Measurements from ENCODE around the gene IFNA17. TPM values are rescaled to one million over a fixed set of nuclear protein-coding genes. Genes with fewer than 3 reads are reported as not detected.

The IFNA17 gene
- total RNA-seq, result not detected

GRCh38 chr9:21228122-21228521, at the start of gene IFNA17:
Gene IFNA17, minus strand, starts transcription at chr9:21228222. Its CDS starts 49 bp downstream, at chr9:21228173.
- no peaks in the 10 kb centered on the region for H3K27me3 ChIP-seq (ENCODE audit: control insufficient read depth in 3 of 3, insufficient read depth in 3 of 3, low read length in 3 of 3)
- no peak within 1 kb of the TSS for H3K4me3 ChIP-seq (ENCODE audit: low read length in 3 of 3)
- no peaks in the 10 kb centered on the region for H3K36me3 ChIP-seq (ENCODE audit: control insufficient read depth in 3 of 3, insufficient read depth in 3 of 3, low read length in 3 of 3)
- no peak within 1 kb of the TSS for H3K9ac ChIP-seq (ENCODE audit: low read depth in 1 of 3, low read length in 3 of 3)
- H3K9me3 ChIP-seq (ENCODE audit: control insufficient read depth in 3 of 3, low read length in 3 of 3), result no peaks in the 10 kb centered on the region
- no peak within 1 kb of the TSS for H3K27ac ChIP-seq (ENCODE audit: low read depth, low read length)
- no peaks in the 10 kb centered on the region for H3K4me1 ChIP-seq (ENCODE audit: control insufficient read depth in 3 of 3, insufficient read depth in 3 of 3, low read length in 3 of 3)

GRCh38 chr9:21268347-21268657, 40.3 kb upstream of the IFNA17 start:
- Histone ChIP-seq H3K27me3 (ENCODE audit: control insufficient read depth in 3 of 3, insufficient read depth in 3 of 3, low read length in 3 of 3) (no peaks in the 10 kb centered on the region), H3K9ac (ENCODE audit: low read depth in 1 of 3, low read length in 3 of 3) (no peak overlapping the region), H3K36me3 (ENCODE audit: control insufficient read depth in 3 of 3, insufficient read depth in 3 of 3, low read length in 3 of 3) (no peaks in the 10 kb centered on the region), H3K4me3 (ENCODE audit: low read length in 3 of 3) (no peak overlapping the region), H3K4me1 (ENCODE audit: control insufficient read depth in 3 of 3, insufficient read depth in 3 of 3, low read length in 3 of 3) (no peaks in the 10 kb centered on the region), H3K27ac (ENCODE audit: low read depth, low read length) (no peak overlapping the region), H3K9me3 (ENCODE audit: control insufficient read depth in 3 of 3, low read length in 3 of 3) (no peaks in the 10 kb centered on the region)

DNA sequence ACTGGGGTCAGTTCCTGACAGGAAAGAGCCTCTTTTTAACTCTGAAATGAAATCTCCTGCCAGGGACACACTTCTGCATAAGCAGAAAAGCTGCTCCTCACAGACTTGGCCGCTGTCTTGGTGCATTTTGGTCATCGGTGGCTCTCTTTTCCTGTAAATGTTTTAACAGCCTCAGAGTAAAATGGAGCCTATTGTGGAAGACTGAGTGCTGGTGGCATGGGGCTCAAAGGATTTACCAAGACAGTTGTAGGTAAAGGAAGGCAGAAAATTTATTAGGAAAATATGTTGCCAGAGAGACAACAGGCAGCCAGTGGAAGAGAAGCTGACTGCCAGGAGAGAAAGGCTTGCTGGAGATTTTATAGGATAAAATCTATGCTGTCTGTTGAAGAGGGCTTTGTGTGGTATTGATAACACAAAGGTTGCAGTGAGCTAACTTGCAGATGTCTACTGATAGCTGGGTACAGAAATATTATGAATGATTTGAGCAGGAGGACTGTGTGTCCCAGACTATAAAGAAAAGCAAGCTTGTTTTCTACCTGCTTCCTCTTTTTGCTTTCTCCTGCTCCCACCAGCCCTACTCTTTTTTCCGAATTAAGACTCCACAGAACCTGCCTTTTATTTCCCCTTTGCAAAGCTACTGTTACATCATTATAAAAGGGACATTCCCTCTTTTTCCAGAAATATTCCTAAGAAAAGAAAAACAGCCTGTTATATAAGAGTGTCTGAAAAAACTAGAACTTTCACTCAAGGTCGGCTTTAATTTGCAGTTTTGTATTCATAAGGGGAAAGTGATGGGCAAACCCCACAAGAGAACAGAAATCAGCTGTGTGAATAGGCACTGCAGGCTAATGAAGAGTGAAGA, 39.7 kb upstream of the IFNA17 start:
- no peaks in the 10 kb centered on the region for H3K36me3 ChIP-seq (ENCODE audit: control insufficient read depth in 3 of 3, insufficient read depth in 3 of 3, low read length in 3 of 3)
- H3K9ac ChIP-seq (ENCODE audit: low read depth in 1 of 3, low read length in 3 of 3), result no peak overlapping the region
- H3K9me3 ChIP-seq (ENCODE audit: control insufficient read depth in 3 of 3, low read length in 3 of 3), result no peaks in the 10 kb centered on the region
- H3K4me3 ChIP-seq (ENCODE audit: low read length in 3 of 3), result no peak overlapping the region
- no peaks in the 10 kb centered on the region for H3K4me1 ChIP-seq (ENCODE audit: control insufficient read depth in 3 of 3, insufficient read depth in 3 of 3, low read length in 3 of 3)
- no peaks in the 10 kb centered on the region for H3K27me3 ChIP-seq (ENCODE audit: control insufficient read depth in 3 of 3, insufficient read depth in 3 of 3, low read length in 3 of 3)
- no peak overlapping the region for H3K27ac ChIP-seq (ENCODE audit: low read depth, low read length)

DNA sequence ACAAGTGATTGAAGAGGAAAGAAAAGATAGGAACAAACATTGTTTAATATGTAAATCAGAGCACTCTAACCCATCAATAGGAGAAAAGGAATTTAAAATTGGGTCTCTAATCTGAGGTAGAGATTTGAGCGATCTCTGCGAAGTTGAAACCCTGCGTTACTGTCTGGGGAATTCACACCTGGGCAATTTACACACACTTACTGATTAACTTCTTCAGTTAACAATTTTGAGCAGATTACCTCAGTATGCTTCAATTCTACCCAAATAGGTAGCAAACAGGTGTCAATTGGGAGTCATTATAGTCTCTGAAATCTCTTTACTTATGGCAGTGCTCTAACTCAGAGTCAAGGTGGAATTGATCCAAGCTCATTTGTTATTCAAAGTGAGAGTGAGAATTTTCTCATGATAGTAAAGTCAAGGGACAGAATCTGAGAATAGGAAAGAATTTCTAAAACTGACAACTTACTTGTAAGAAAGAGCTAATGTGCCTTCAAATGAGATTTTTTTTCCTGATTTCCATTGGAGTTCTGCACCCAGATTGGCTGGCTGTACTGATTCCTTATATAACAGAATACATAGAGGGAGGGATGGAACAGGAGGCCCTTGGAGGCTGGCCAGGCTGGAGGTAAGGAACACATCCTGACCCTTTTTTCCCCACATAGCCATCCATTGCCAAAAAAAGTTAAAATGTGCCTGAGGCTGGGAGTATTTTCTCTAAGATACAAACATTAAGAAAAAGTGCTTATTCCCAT, 38.9 kb upstream of the IFNA17 start:
- Histone ChIP-seq H3K9ac (ENCODE audit: low read depth in 1 of 3, low read length in 3 of 3) (no peak overlapping the region), H3K9me3 (ENCODE audit: control insufficient read depth in 3 of 3, low read length in 3 of 3) (no peaks in the 10 kb centered on the region)

GRCh38 chr9:21265421-21266189, 37.6 kb upstream of the IFNA17 start:
- no peak overlapping the region for H3K4me3 ChIP-seq (ENCODE audit: low read length in 3 of 3)
- H3K4me1 ChIP-seq (ENCODE audit: control insufficient read depth in 3 of 3, insufficient read depth in 3 of 3, low read length in 3 of 3), result no peaks in the 10 kb centered on the region
- H3K27me3 ChIP-seq (ENCODE audit: control insufficient read depth in 3 of 3, insufficient read depth in 3 of 3, low read length in 3 of 3), result no peaks in the 10 kb centered on the region
- H3K9ac ChIP-seq (ENCODE audit: low read depth in 1 of 3, low read length in 3 of 3), result no peak overlapping the region
- H3K36me3 ChIP-seq (ENCODE audit: control insufficient read depth in 3 of 3, insufficient read depth in 3 of 3, low read length in 3 of 3), result no peaks in the 10 kb centered on the region
- H3K9me3 ChIP-seq (ENCODE audit: control insufficient read depth in 3 of 3, low read length in 3 of 3), result no peaks in the 10 kb centered on the region
- H3K27ac ChIP-seq (ENCODE audit: low read depth, low read length), result no peak overlapping the region

More for the DNA sequence above, 38.9 kb upstream of the IFNA17 start:
- H3K36me3 ChIP-seq (ENCODE audit: control insufficient read depth in 3 of 3, insufficient read depth in 3 of 3, low read length in 3 of 3), result no peaks in the 10 kb centered on the region
- H3K27ac ChIP-seq (ENCODE audit: low read depth, low read length), result no peak overlapping the region
- no peaks in the 10 kb centered on the region for H3K4me1 ChIP-seq (ENCODE audit: control insufficient read depth in 3 of 3, insufficient read depth in 3 of 3, low read length in 3 of 3)
- H3K4me3 ChIP-seq (ENCODE audit: low read length in 3 of 3), result no peak overlapping the region
- H3K27me3 ChIP-seq (ENCODE audit: control insufficient read depth in 3 of 3, insufficient read depth in 3 of 3, low read length in 3 of 3), result no peaks in the 10 kb centered on the region

DNA sequence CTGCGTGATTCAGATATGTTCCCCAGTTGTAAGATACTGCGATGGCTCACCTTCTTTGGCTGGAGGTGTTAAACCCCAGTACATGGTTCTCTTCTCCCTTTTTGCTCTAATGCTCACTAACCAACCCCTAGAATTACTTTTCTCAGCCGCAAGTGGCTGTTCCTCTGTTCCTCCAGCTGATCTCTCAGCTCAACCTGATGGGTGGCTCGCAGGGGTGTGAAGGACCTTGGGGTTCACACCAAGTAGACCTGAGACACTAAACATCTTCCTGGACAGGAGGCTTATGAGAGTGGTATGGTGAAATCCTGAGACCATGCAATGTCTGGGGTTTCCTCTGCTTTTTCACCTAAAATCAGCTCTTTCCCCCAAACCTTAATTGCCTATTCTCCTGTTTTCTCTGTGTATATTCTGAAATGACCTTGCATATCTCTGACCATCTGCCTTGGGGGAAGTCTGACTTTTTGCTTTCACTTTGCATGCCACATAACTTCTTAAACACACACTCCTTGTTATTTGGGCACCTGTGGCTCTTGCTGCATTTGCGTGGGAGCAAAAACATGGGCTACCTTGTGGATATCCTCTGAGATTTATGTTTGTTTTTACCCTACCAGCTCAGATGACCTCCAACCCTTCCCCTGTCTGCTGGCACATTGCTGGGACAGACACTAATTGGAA, 27.7 kb upstream of the IFNA17 start:
- H3K4me1 ChIP-seq (ENCODE audit: control insufficient read depth in 3 of 3, insufficient read depth in 3 of 3, low read length in 3 of 3), result no peaks in the 10 kb centered on the region
- no peaks in the 10 kb centered on the region for H3K27me3 ChIP-seq (ENCODE audit: control insufficient read depth in 3 of 3, insufficient read depth in 3 of 3, low read length in 3 of 3)
- H3K4me3 ChIP-seq (ENCODE audit: low read length in 3 of 3), result no peak overlapping the region
- no peaks in the 10 kb centered on the region for H3K9me3 ChIP-seq (ENCODE audit: control insufficient read depth in 3 of 3, low read length in 3 of 3)
- no peaks in the 10 kb centered on the region for H3K36me3 ChIP-seq (ENCODE audit: control insufficient read depth in 3 of 3, insufficient read depth in 3 of 3, low read length in 3 of 3)
- no peak overlapping the region for H3K9ac ChIP-seq (ENCODE audit: low read depth in 1 of 3, low read length in 3 of 3)
- no peak overlapping the region for H3K27ac ChIP-seq (ENCODE audit: low read depth, low read length)

DNA sequence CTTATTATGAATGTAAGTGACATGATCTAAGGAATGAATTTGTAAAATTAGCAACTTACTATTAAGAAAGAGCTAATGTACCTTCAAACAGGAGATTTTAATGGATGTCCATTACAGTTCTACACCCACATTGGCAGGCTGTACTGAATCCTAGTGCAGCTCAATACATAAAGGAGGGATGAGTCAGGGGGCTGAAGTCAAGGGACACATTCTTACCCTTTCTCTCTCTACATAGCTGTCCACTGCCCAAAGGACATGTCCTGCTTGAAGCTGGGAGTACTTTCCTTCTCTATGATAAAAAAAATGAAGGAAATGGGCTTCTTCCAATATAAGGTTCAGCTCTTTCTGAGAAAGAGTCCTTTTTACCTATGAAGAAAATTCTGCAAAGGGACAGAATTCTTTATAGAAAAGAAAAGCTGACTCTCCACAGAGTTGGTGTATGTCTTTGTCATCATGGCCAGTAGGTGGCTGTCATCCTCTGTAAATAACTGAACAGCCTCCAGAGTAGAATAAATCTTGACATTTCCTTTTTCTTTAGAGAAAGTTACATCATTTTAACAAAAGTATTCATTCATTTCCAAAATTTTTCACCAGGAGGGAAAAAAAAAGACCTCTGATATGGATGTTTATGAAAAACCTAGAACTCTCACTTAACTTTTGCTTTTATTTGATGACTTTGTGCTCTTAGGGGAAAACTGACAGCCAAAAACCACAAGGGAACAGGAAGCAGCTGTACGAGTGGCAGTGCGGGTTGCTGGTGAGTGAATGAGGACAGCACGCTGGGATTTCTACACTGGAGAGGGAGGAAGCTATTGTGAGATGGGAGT, 24.9 kb upstream of the IFNA17 start:
- H3K4me3 ChIP-seq (ENCODE audit: low read length in 3 of 3), result no peak overlapping the region
- H3K9me3 ChIP-seq (ENCODE audit: control insufficient read depth in 3 of 3, low read length in 3 of 3), result no peaks in the 10 kb centered on the region
- H3K27ac ChIP-seq (ENCODE audit: low read depth, low read length), result no peak overlapping the region
- no peaks in the 10 kb centered on the region for H3K36me3 ChIP-seq (ENCODE audit: control insufficient read depth in 3 of 3, insufficient read depth in 3 of 3, low read length in 3 of 3)
- no peaks in the 10 kb centered on the region for H3K4me1 ChIP-seq (ENCODE audit: control insufficient read depth in 3 of 3, insufficient read depth in 3 of 3, low read length in 3 of 3)
- H3K9ac ChIP-seq (ENCODE audit: low read depth in 1 of 3, low read length in 3 of 3), result no peak overlapping the region
- no peaks in the 10 kb centered on the region for H3K27me3 ChIP-seq (ENCODE audit: control insufficient read depth in 3 of 3, insufficient read depth in 3 of 3, low read length in 3 of 3)

- H3K27me3 ChIP-seq (ENCODE audit: control insufficient read depth in 3 of 3, insufficient read depth in 3 of 3, low read length in 3 of 3), result no peaks in the 10 kb centered on the region
- no peaks in the 10 kb centered on the region for H3K36me3 ChIP-seq (ENCODE audit: control insufficient read depth in 3 of 3, insufficient read depth in 3 of 3, low read length in 3 of 3)
- H3K4me1 ChIP-seq (ENCODE audit: control insufficient read depth in 3 of 3, insufficient read depth in 3 of 3, low read length in 3 of 3), result no peaks in the 10 kb centered on the region
- H3K9me3 ChIP-seq (ENCODE audit: control insufficient read depth in 3 of 3, low read length in 3 of 3), result no peaks in the 10 kb centered on the region
- H3K27ac ChIP-seq (ENCODE audit: low read depth, low read length), result no peak overlapping the region
- H3K4me3 ChIP-seq (ENCODE audit: low read length in 3 of 3), result no peak overlapping the region
- H3K9ac ChIP-seq (ENCODE audit: low read depth in 1 of 3, low read length in 3 of 3), result no peak overlapping the region
Observed at GRCh38 chr9:21251638-21252037, 23.6 kb upstream of the IFNA17 start.

DNA sequence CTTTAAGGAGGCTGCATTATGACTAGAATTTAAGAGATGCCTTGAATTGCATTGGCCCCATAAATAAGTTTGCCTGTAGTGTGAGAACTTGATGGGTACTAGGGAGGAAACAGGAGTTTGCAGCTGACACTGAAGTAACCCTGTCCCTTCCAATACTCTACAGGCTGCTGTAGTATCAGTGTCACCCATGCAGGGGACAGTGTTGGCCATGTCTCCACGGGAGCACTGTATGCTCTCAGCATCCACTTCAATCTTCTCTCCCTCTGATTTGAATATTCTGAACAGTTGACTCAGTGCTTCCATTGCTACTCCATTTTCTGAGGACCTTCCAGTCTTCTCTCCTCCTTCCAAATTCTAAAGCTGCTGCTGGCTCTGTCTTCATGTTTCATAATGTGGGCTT, 23.2 kb upstream of the IFNA17 start:
- no peak overlapping the region for H3K27ac ChIP-seq (ENCODE audit: low read depth, low read length)
- H3K36me3 ChIP-seq (ENCODE audit: control insufficient read depth in 3 of 3, insufficient read depth in 3 of 3, low read length in 3 of 3), result no peaks in the 10 kb centered on the region
- H3K4me1 ChIP-seq (ENCODE audit: control insufficient read depth in 3 of 3, insufficient read depth in 3 of 3, low read length in 3 of 3), result no peaks in the 10 kb centered on the region
- H3K9me3 ChIP-seq (ENCODE audit: control insufficient read depth in 3 of 3, low read length in 3 of 3), result no peaks in the 10 kb centered on the region
- H3K4me3 ChIP-seq (ENCODE audit: low read length in 3 of 3), result no peak overlapping the region
- no peaks in the 10 kb centered on the region for H3K27me3 ChIP-seq (ENCODE audit: control insufficient read depth in 3 of 3, insufficient read depth in 3 of 3, low read length in 3 of 3)
- H3K9ac ChIP-seq (ENCODE audit: low read depth in 1 of 3, low read length in 3 of 3), result no peak overlapping the region
